GM13977 (cell line): ENCODE results near the gene MRPL12.

Experiments used
- DNase-seq: peaks from one replicate; pipeline ENCODE4 v3.0.0; 2012; ENCODE audit warnings: low spot score
- in situ Hi-C: fragments of 300-500 bp; cut with MboI; formaldehyde crosslinking; loops from one replicate; pipeline ENCODE4 v1.12.0; 2022; ENCODE audit warnings: low sequenced_read_pairs, low pct_unique_long_range_greater_than_20kb, mixed read lengths, inconsistent platforms; ENCODE audit not compliant: unreplicated experiment
- TF ChIP-seq, protein P1 (sequence below): IDR thresholded peaks from 2 replicates; pipeline ENCODE4 v1.5.1; 2012; ENCODE audit warnings: mild to moderate bottlenecking, control low read depth; ENCODE audit not compliant: insufficient read depth; ENCODE audit errors: extremely low read depth, missing control alignments

MRPL12 gene

DNA sequence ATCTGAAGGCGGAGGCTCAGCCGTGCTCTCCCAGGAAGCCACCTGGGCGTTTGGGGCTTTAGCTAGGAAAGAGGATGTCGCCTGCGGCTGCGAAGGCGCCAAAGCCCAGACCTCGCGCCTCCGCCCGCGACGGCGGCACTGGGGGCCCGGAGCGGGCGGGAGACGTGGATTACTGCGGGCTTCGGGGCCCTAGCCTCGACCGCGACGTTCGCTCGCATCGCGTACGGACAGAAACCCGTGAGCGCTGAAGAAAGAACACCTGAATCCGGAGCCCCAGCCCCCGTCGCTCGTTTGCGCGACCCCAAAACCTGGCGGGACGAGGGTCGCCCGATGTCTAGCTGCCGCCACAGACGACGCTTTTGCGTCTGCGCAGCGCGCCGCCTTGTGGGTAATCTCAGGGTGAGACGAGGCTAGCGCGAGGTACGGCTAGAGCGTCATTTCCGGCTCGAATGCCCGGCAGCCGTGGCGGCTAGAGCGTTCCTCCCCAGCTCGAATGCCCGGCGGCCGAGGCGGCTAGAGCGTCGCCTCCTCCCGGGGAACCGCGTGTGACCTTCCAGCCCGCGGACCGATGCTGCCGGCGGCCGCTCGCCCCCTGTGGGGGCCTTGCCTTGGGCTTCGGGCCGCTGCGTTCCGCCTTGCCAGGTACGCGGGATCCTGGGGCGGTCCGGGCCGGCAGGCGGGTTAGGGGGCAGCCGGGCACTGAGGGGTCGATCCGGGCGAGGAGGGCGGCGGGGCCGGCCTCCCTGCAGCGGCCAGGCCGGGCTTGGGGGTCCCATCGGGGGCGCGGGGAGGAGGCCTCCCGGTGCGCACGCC lies at the start of gene MRPL12:
TSS of gene MRPL12 (plus strand) at position 434 of the 813 bp plus-strand sequence. CDS start at position 569, 135 bp downstream.
- peak; percentile 99 for DNase-seq
- in situ Hi-C loops, result no loop called here
- TF ChIP-seq, protein P1, sequence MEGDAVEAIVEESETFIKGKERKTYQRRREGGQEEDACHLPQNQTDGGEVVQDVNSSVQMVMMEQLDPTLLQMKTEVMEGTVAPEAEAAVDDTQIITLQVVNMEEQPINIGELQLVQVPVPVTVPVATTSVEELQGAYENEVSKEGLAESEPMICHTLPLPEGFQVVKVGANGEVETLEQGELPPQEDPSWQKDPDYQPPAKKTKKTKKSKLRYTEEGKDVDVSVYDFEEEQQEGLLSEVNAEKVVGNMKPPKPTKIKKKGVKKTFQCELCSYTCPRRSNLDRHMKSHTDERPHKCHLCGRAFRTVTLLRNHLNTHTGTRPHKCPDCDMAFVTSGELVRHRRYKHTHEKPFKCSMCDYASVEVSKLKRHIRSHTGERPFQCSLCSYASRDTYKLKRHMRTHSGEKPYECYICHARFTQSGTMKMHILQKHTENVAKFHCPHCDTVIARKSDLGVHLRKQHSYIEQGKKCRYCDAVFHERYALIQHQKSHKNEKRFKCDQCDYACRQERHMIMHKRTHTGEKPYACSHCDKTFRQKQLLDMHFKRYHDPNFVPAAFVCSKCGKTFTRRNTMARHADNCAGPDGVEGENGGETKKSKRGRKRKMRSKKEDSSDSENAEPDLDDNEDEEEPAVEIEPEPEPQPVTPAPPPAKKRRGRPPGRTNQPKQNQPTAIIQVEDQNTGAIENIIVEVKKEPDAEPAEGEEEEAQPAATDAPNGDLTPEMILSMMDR, result no peak

DNA sequence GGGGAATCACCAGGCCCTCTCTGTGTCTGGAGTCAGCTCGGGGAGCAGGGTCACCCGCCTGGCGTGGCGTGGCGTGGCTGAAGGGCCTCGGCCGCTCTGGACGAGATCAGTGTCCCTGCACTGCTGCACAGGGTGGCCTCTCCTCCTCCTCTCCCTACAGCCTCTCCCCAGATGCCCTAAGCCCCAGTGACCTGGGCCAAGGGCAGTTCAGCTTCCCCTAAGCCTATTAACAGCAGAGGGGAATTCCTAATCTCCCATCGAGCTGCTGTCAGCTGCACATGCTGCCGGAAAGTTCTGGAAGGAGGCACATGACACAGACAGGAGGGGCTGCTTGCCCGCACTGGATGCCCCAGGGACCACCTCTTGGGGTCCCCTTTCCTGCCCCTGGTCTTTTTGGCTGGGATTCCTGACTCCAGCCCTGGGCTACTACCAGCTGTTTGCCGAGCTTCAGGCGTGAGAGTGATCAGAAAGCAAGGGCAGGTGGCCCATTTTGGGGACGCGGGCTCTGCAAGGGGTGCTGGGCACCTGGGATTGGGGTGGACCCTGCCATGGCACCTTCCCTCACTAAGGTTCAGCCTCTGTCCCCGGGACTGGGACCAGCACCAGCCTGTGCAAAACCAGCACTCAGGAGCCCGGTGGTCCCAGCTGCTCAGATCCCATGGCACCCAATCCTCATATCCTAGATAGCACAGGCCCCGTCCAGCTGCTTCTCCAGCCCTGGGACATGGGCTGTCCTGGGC lies 47.6 kb upstream of the MRPL12 start:
- in situ Hi-C loops, result no loop called here
- TF ChIP-seq, protein P1, result no peak
- no peak for DNase-seq

DNA sequence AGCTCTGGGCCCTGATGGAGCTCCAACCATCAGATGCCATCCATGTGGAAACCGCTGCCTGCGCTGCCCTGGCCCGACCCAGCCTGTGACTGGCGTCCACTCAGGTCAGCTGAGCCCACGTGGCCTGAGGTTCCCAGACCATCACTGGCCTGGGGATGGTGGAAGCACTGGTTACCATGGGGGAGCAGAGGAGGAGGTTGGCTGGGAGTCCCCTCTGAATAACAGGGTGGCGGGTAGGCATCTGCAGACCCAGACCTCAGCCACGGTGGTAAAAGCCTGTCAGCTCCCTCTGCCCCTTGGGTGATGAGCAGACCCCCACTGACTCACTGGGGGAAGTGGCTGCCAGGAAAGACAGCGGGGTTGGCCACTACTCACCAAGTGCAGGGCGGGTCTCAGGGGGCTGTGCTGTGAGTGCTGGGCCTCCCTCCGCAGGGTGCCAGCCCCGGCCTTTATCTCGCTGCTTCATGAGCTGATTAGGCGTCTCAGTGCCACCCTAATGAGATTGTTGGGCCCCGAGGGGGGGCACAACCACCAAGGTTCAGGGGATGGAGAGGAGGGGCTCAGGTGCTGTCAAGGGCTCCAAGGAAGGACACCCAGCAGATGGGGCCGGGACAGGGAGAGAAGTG lies 46.9 kb upstream of the MRPL12 start, which contains the start of gene PDE6G:
TSS of gene PDE6G (minus strand) at position 425 of the 626 bp plus-strand sequence. CDS start 3,237 bp downstream, outside the sequence.
- TF ChIP-seq, protein P1, result no peak
- in situ Hi-C loops, result no loop called here
- DNase-seq, result no peak

DNA sequence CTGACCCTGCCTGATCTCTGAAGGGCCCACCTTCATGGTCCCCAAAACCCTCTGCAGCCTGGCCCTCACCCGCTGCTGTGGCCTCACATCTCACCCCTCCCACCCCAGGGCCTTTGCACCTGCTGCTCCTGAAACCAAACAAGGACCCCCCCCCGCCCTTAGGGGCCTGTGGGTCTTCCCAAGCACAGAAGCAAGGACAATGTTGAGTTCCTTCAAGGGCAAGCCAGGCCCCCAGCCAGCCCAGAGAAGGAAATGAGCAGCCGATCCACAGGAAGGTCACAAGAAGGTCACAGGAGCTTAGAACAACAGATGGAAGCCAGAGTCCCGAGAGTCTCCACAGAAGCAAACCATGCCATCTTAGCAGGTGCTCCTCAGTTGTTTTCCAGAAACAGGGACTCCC lies 46.3 kb upstream of the MRPL12 start:
- in situ Hi-C loops, result no loop called here
- TF ChIP-seq, protein P1, result no peak
- DNase-seq, result no peak

DNA sequence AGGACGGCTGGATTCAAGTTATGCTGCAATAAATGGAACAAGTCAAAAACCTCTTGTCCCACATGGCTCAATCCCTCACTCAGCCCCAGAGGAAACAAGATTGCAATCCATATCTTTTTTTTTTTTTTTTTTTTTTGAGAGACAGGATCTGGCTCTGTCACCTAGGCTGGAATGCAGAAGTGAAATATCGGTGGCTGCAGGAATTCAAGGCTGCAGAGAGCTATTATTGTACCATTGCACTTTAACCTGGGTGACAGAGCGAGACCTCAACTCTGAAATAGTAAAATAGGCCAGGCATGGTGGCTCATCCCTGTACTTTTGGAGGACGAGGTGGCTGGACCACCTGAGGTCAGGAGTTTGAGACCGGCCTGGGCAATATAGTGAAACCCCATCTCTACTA lies 44.1 kb upstream of the MRPL12 start:
- TF ChIP-seq, protein P1, result no peak
- in situ Hi-C loops, result no loop called here
- no peak for DNase-seq

DNA sequence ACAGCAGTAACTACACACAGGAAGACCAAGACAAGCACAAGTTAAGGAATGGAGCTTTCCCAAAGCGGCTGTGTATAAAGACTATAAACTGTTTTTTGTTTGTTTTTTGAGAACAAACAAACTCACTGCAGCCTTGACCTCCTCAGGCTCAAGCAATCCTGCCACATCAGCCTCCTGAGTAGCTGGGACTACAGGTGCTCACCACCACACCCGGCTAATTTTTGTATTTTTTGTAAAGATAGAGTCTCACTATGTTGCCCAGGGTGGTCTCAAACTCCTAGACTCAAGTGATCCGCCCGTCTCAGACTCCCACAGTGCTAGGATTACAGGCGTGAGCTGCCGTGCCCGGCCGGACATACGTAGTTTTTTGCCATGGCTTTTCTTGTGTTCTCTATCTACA lies 42.7 kb upstream of the MRPL12 start:
- TF ChIP-seq, protein P1, result no peak
- in situ Hi-C loops, result no loop called here
- DNase-seq, result no peak
